Measurements from ENCODE around the gene MACROD2. TPM values are rescaled to one million over a fixed set of nuclear protein-coding genes. Genes with fewer than 3 reads are reported as not detected.

The MACROD2 gene
- total RNA-seq, 1 experiment from 2014 or later: 1.6 TPM

DNA sequence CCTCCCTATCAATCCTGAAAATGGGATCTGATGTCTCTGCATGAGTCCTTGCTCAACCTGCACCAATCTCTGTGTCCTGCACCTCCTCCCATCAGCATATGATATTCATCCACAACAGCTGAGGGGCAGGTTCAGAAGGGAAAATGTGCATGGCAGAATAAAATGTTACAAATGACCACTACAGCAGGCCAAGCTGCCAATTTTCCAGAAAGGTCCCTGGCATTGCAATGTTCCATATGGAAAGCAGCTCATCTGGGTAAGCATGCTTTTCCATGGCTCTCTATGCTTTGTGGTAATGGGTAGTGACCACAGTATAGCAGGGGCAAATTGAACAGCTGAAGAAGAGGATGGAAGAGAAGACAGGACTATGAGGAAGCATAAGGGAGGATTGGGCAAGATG is 1183.3 kb downstream of the MACROD2 start:
- Histone ChIP-seq H2BK120ac (ENCODE audit: low read depth, low read length, poor library complexity, severe bottlenecking) (no peak overlapping the region), H2AK5ac (ENCODE audit: insufficient read length, low read length) (no peak overlapping the region), H3T11ph (ENCODE audit: low read length) (no peak overlapping the region), H3K79me1 (ENCODE audit: insufficient read depth, low read depth, low read length, poor library complexity, severe bottlenecking) (no peaks in the 10 kb centered on the region), H2BK15ac (ENCODE audit: low read depth, low read length) (no peak overlapping the region), H3K27me3 (ENCODE audit: insufficient read depth, low read length) (no peaks in the 10 kb centered on the region), H4K5ac (ENCODE audit: insufficient read length, low read depth, low read length) (no peak overlapping the region), H3K23ac (ENCODE audit: insufficient read length, low read depth, low read length) (no peak overlapping the region), H3K23me2 (ENCODE audit: insufficient read length, low read depth, low read length, poor library complexity, severe bottlenecking) (no peaks in the 10 kb centered on the region), H2AFZ (ENCODE audit: low read length) (no peak overlapping the region), H3K4me1 (ENCODE audit: insufficient read depth, low read length) (no peaks in the 10 kb centered on the region), H2BK5ac (ENCODE audit: insufficient read length, low read length) (no peak overlapping the region), H2BK20ac (ENCODE audit: low read depth, low read length, poor library complexity, severe bottlenecking) (no peak overlapping the region), H4K8ac (replicated peaks; ENCODE audit: insufficient read length, low read depth, low read length) (no peak overlapping the region), H3K79me2 (ENCODE audit: insufficient read depth, low read length) (no peaks in the 10 kb centered on the region), H3K4ac (ENCODE audit: low read depth, low read length) (no peak overlapping the region), H3K4me2 (ENCODE audit: insufficient read depth, insufficient read length, low read length) (no peak overlapping the region), H3K27ac (ENCODE audit: insufficient read length, low read depth, low read length) (no peak overlapping the region), H3K56ac (ENCODE audit: insufficient read length, low read depth, low read length) (no peak overlapping the region), H3K9me3 (ENCODE audit: control insufficient read depth, low read depth, low read length) (no peaks in the 10 kb centered on the region), H3K14ac (ENCODE audit: insufficient read depth, low read length) (no peak overlapping the region), H2BK12ac (ENCODE audit: insufficient read length, low read depth, low read length) (no peak overlapping the region), H4K91ac (ENCODE audit: insufficient read length, low read depth, low read length) (no peak overlapping the region), H3K18ac (ENCODE audit: insufficient read length, low read depth, low read length) (no peak overlapping the region), H3K9ac (ENCODE audit: extremely low read depth, insufficient read length, low read length) (no peak overlapping the region), H4K20me1 (ENCODE audit: control insufficient read depth, insufficient read depth, insufficient read length) (no peaks in the 10 kb centered on the region)
- Mint-ChIP-seq H3K4me3 (no peak overlapping the region), H3K27me3 (ENCODE audit: low read depth) (no peaks in the 10 kb centered on the region), H3K9me3 (no peaks in the 10 kb centered on the region), H3K27ac (no peak overlapping the region; a peak in 1 of 7 replicates), H3K4me1 (peaks cover 0 to 4% of the 10 kb centered on the region in 2 experiments; a peak in 1 of 4 replicates), H3K36me3 (ENCODE audit: insufficient read depth in 1 of 3, low read depth in 3 of 3) (no peaks in the 10 kb centered on the region; a peak in 1 of 7 replicates)
- TF ChIP-seq, protein P1, sequence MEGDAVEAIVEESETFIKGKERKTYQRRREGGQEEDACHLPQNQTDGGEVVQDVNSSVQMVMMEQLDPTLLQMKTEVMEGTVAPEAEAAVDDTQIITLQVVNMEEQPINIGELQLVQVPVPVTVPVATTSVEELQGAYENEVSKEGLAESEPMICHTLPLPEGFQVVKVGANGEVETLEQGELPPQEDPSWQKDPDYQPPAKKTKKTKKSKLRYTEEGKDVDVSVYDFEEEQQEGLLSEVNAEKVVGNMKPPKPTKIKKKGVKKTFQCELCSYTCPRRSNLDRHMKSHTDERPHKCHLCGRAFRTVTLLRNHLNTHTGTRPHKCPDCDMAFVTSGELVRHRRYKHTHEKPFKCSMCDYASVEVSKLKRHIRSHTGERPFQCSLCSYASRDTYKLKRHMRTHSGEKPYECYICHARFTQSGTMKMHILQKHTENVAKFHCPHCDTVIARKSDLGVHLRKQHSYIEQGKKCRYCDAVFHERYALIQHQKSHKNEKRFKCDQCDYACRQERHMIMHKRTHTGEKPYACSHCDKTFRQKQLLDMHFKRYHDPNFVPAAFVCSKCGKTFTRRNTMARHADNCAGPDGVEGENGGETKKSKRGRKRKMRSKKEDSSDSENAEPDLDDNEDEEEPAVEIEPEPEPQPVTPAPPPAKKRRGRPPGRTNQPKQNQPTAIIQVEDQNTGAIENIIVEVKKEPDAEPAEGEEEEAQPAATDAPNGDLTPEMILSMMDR (conservative IDR thresholded peaks at IDR 0.05): no peak
- no peak for DNase-seq

Data from H9 (cell line).